Heart left ventricle (tissue), 13 donors: ENCODE measurements around the gene RLBP1.

Experiments
- POLR2A ChIP-seq, 2 donors: fragments of 450-650 bp; IDR thresholded peaks; one replicate each; pipeline ENCODE4 v1.6.1; 2017; ENCODE audit warnings: antibody characterized with exemption in 2 of 2, mild to moderate bottlenecking in 2 of 2, moderate library complexity in 2 of 2
- TF ChIP-seq, protein P1 (sequence below), 12 donors: fragments of 200-600 bp; sonication (generic) in 4 of 12; IDR thresholded peaks; one replicate each; pipeline versions ENCODE4 v1.5.0 to v1.8.0; 2018 to 2022; ENCODE audit warnings: antibody characterized with exemption in 12 of 12, mild to moderate bottlenecking in 5 of 12
- donor health status: ischemic (EF 13 %, LVEDD 7.1; RV severe dilation, severe dysfunction).
- donor health status: DM: no; HTN: yes; CAD: no.
- donor health status: DM: no; HTN: no; CAD: no.
- donor health status: ischemic (EF 25% LVEDD 6.9; RV normal size, moderate dysfunction).
- donor health status: ischemic (EF 25% LVEDD 5.7; RV mildly dilated, moderate dysfunction).
- donor health status: ischemic (EF 35%, LVEDD 5.7; RV mildly dilated, moderate dysfunction).
- donor health status: nonischemic (EF 11% LVEDD 7.7; RV severe dilation, severe dysfunction).
- donor health status: DM: yes; HTN: yes; CAD: no.
- donor health status: PGD.
- donor health status: ischemic (EF 29% LVEDD 5.4; RV normal size, mild dysfunction).
- donor health status: nonischemic (EF 23%, LVEDD 6.1; RV moderate dilation, normal function).

DNA sequence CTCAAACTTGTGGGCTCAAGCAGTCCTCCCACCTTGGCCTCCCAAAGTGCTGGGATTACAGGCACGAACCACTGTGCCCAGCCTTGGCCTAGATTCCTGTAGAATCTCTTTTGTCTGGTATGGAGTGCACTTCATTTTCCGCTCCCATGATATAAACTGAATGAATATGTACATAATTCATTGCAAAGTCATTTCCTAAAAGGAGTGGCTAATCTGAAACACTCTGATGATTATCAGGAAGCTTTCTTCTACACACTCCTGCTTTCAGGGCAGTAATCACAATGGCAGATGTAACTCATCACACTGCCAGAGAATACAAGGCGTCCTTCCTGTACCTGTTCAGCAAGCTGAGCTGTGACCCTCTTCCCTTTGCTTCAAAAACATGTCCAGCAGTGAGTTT, 28.6 kb downstream of the RLBP1 start:
- TF ChIP-seq POLR2A (IDR thresholded peaks at IDR 0.05) = no peak
- TF ChIP-seq, protein P1, sequence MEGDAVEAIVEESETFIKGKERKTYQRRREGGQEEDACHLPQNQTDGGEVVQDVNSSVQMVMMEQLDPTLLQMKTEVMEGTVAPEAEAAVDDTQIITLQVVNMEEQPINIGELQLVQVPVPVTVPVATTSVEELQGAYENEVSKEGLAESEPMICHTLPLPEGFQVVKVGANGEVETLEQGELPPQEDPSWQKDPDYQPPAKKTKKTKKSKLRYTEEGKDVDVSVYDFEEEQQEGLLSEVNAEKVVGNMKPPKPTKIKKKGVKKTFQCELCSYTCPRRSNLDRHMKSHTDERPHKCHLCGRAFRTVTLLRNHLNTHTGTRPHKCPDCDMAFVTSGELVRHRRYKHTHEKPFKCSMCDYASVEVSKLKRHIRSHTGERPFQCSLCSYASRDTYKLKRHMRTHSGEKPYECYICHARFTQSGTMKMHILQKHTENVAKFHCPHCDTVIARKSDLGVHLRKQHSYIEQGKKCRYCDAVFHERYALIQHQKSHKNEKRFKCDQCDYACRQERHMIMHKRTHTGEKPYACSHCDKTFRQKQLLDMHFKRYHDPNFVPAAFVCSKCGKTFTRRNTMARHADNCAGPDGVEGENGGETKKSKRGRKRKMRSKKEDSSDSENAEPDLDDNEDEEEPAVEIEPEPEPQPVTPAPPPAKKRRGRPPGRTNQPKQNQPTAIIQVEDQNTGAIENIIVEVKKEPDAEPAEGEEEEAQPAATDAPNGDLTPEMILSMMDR (IDR thresholded peaks at IDR 0.05) = no peak
